ENCODE data around the gene NFATC2IP.
"Not testable (repeated sequence)": the region's sequence is repeated elsewhere in the genome, so short reads cannot be mapped to it uniquely, and the experiment has no call there.

NFATC2IP gene

DNA sequence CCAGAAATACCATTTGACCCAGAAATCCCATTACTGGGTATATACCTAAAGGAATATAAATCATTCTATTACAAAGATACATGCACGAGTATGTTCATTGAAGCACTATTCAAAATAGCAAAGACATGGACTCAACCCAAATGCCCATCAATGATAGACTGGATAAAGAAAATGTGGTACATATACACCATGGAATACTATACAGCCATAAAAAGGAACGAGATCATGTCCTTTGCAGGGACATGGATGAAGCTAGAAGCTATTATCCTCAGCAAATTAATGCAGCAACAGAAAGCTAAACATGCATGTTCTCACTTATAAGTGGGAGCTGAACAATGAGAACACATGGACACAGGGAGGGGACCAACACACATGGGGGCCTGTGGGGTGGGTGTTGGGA lies 24.5 kb upstream of the NFATC2IP start:
- not testable (repeated sequence) for DNase-seq (ENCODE audit: low read depth in 2 of 2)

DNA sequence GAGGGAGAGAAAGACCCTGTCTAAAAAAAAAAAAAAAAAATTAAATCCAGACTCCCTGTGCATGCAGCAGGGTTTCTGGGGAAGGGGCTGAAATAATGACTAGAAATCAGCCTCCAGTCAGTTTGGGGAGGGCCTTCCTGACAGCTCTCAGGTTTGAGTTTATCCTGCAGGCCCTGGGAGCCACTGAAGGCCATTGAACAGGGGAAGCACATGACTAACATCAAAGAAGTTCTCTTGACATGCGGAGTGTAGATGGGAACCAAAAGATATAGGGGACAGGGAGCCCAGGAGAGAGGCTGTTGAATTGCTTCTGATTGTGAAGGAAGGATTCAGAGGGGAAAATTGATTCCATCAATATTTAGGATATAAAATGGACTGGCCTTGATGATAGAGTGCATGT lies 22.9 kb upstream of the NFATC2IP start:
- no peak for DNase-seq (ENCODE audit: low read depth in 2 of 2)

DNA sequence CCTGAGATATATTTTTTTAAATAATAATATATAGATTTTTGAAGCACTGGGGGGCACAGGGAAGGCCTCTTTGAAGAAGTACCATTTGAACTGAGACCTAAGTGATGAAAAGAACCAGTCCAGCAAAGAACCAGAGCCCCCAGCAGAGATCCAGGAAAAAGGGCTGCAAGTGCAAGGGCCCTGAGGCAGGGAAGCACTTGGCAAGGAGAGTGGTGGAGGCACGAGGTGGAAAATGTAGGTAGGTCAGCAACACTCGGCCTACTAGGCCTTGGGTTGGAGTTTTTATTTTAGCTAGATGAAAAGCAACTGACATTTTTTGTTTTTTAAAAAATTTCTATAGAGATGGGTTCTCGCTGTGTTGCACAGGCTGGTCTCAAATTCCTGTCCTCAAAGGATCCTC lies 20.5 kb upstream of the NFATC2IP start:
- no peak for DNase-seq (ENCODE audit: low read depth in 2 of 2)

DNA sequence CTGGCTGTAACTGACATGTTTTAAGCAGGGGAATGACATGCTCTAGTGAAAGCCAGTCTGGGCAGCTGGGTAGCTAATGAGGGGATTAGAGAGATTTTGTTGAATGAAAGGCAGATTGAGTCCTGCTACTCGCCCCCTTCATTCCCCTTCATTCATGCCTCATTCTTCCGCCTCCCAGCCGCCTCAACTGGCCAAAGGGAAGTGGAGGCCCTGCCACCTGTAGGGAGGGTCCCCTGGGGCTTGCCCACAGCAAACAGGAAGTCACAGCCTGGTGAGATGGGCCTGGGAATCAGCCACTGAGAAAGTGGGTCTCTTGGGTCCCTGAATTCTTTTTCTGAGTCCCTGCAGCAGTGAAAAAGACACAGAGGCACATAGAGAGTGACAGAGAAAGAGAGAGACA lies 20.1 kb upstream of the NFATC2IP start:
- no peak for DNase-seq (ENCODE audit: low read depth in 2 of 2)

DNA sequence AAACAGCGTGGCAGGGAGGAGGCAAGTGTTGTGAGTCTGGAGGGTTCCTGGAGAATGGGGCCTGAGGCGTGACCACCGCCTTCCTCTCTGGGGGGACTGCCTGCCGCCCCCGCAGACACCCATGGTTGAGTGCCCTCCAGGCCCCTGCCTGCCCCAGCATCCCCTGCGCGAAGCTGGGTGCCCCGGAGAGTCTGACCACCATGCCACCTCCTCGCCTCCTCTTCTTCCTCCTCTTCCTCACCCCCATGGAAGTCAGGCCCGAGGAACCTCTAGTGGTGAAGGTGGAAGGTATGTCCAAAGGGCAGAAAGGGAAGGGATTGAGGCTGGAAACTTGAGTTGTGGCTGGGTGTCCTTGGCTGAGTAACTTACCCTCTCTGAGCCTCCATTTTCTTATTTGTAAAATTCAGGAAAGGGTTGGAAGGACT lies 18.9 kb upstream of the NFATC2IP start, which contains the start of gene CD19:
CD19 (plus strand) TSS at position 171 of the 425 bp plus-strand sequence; CDS start at position 201, 30 bp downstream.
- no peak for DNase-seq (ENCODE audit: low read depth in 2 of 2)

DNA sequence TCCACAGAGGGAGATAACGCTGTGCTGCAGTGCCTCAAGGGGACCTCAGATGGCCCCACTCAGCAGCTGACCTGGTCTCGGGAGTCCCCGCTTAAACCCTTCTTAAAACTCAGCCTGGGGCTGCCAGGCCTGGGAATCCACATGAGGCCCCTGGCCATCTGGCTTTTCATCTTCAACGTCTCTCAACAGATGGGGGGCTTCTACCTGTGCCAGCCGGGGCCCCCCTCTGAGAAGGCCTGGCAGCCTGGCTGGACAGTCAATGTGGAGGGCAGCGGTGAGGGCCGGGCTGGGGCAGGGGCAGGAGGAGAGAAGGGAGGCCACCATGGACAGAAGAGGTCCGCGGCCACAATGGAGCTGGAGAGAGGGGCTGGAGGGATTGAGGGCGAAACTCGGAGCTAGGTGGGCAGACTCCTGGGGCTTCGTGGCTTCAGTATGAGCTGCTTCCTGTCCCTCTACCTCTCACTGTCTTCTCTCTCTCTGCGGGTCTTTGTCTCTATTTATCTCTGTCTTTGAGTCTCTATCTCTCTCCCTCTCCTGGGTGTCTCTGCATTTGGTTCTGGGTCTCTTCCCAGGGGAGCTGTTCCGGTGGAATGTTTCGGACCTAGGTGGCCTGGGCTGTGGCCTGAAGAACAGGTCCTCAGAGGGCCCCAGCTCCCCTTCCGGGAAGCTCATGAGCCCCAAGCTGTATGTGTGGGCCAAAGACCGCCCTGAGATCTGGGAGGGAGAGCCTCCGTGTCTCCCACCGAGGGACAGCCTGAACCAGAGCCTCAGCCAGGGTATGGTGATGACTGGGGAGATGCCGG lies 18.2 kb upstream of the NFATC2IP start:
- DNase-seq (ENCODE audit: low read depth in 2 of 2): no peak

DNA sequence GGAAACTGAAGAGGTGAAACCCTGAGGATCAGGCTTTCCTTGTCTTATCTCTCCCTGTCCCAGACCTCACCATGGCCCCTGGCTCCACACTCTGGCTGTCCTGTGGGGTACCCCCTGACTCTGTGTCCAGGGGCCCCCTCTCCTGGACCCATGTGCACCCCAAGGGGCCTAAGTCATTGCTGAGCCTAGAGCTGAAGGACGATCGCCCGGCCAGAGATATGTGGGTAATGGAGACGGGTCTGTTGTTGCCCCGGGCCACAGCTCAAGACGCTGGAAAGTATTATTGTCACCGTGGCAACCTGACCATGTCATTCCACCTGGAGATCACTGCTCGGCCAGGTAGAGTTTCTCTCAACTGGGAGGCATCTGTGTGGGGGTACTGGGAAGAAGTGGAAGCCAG lies 17.6 kb upstream of the NFATC2IP start:
- no peak for DNase-seq (ENCODE audit: low read depth in 2 of 2)

DNA sequence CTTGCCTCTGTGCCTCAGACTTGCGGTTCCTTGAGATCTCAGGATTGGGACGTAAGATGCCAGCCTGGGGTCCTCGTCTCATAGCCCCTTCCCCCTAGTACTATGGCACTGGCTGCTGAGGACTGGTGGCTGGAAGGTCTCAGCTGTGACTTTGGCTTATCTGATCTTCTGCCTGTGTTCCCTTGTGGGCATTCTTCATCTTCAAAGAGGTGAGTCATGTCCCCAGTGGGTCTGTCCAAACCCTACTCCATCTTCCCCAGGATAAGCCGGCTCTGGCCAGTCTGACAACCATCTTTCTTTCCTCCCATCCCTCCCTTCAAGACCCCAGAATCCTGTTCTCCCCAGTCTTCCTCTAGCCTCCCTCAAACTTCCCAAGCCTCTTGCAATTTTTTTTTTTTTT lies 15.4 kb upstream of the NFATC2IP start:
- DNase-seq (ENCODE audit: low read depth in 2 of 2): no peak

DNA sequence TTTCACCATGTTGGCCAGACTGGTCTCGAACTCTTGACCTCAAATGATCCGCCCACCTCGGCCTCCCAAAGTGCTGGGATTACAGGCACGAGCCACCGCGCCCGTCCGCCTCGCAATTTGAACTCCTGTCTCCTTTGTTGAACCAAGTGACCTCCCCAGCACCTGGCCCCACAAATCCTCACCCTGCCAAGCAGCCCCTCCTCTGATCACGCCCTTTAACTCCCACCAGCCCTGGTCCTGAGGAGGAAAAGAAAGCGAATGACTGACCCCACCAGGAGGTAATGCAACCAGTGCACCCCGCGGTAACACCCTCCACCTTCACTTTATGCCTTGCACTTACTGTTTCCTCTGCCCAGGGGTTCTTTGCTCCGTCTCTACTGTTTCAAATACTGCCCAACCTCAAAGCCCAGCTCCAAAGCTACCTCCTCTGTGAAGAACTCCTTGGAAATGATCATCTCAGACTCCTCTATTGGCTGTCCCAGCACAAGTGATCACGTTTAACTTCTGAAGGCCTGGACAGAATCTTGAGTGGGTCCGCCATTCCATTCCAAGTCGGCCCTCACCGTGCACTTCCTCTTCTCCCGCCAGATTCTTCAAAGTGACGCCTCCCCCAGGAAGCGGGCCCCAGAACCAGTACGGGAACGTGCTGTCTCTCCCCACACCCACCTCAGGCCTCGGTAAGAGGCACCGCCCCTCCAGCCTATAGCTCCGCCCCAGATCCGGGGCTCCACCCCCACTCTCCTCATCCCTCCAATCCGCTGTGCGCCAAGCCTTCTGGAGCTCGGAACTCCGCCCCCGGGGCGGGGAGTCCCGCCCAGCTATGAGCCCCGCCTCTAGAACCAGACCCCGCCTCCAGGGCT lies 14.6 kb upstream of the NFATC2IP start:
- peak; percentile 66 to 79 for DNase-seq (ENCODE audit: low read depth in 2 of 2)

DNA sequence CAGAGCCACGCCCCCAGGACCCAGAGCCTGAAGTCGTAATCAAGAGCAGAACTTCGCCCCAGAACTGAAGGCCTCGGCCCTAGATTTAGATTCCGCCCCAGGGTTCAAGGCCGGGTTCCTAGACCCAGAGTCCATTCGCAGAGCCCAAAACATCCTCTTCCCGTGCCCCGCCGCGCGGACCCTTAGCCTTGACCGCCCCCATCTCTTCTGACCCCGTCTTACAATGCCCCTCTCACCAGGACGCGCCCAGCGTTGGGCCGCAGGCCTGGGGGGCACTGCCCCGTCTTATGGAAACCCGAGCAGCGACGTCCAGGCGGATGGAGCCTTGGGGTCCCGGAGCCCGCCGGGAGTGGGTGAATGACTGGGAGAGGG lies 14.0 kb upstream of the NFATC2IP start:
- DNase-seq (ENCODE audit: low read depth in 2 of 2): no peak

DNA sequence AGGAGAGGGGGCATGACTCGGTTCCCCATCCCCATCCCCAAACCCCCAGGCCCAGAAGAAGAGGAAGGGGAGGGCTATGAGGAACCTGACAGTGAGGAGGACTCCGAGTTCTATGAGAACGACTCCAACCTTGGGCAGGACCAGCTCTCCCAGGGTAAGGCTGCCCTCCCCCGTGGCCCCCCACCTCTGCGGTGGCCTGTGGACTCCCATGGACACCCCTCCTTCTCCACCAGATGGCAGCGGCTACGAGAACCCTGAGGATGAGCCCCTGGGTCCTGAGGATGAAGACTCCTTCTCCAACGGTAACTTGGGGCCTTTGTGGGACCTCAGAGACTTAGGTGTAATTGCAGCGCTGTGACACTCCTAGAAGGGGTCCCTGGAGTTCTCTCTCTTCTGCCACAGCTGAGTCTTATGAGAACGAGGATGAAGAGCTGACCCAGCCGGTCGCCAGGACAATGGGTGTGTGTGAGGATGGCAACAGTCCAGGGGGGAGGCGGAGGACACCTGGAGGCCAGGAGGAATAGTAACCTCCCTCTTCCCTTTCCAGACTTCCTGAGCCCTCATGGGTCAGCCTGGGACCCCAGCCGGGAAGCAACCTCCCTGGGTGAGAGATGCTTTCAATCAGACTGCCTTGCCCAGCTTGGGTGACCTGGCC lies 13.4 kb upstream of the NFATC2IP start:
- DNase-seq (ENCODE audit: low read depth in 2 of 2): no peak

DNA sequence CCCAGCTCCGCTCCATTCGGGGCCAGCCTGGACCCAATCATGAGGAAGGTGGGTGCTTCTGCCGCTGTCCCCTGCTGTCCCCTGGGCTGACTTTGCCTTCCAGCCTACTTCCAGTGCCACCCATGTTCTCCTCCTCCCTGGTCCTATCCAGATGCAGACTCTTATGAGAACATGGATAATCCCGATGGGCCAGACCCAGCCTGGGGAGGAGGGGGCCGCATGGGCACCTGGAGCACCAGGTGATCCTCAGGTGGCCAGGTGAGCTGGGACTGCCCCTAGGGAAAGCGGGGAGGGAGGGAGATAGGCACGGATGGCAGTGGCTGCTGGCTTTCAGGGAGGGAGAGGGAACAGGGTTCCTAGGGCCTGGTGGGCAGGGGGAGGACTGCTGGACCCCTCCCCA lies 12.0 kb upstream of the NFATC2IP start:
- no peak for DNase-seq (ENCODE audit: low read depth in 2 of 2)

DNA sequence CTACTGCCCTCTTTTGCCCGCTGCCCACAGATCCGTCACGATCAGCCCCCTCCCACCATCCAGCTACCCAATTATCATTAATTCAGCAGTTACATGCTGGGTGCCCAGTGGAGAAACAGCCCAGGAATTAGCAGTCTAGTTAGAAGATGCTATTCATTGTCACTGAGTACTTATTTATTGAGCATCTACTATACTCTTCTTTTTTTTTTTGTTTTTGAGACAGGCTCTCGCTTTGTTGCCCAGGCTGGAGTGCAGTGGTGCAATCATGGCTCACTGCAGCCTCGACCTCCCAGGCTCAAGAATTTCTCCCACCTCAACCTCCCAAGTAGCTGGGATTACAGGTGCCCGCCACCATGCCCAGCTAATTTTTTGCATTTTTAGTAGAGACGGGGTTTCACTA lies 10.9 kb upstream of the NFATC2IP start:
- DNase-seq (ENCODE audit: low read depth in 2 of 2): not testable (repeated sequence)

DNA sequence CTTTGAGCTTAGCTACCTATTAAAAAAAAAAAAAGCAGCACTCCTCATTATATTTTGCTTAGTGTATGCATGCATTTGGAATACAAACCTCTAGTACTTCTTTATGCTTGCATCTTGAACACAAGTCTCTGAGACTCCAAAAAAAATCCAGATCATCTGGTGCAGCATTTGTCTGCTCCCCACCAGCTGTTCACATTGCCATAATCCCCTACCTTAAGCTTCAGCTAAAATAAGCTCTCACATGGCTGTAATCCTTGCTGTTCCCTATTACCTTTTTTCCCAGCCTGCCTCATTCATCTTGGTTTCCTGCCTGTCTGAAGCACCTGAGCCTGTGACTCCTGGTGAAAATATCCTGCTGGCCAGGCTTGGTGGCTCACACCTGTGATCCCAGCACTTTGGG lies 7.5 kb upstream of the NFATC2IP start:
- DNase-seq (ENCODE audit: low read depth in 2 of 2): no peak

DNA sequence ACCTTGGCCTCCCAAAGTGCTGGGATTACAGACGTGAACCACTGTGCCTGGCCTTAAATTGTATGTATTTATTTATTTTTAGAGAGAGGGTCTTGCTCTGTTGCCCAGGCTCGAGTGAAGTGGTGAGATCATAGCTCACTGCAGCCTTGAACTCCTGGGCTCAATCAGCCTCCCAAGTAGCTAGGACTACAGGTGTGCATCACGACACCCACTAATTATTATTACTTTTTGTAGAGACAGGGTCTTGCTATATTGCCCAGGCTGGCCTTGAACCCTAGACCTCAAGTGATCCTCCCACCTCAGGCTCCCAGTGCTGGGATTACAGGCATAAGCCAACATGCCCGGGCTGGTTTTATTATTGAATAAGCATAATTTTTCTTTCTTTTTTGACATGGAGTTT lies 4.1 kb upstream of the NFATC2IP start:
- no peak for DNase-seq (ENCODE audit: low read depth in 2 of 2)

DNA sequence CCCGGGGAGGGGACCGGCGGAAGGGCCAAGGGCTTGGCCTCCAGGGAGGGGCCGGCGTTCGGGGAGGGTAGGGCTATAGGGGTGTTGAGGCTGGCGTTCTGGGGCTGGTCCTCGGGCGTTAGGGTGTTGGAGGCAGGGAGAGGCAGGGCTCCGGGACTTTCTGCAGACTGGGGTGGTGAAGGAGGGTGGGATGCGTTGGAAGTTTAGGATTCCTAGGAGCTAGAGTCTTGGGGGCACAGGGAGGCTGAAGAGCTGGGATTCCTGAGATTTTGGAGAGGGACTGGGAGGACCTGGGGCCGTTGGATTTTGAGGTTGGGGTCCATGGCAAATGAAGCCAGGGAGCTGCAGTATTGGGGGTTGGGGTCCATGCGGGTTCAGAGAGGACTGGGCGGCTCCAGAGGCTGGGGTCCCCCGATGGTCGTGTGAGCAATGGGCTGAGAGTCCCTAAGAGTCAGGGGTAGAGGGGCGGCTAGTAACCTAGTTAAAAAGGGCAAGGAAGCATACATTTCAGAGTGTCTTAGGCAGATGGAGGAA lies 740 bp downstream of the NFATC2IP start:
- no peak for DNase-seq (ENCODE audit: low read depth in 2 of 2)

DNA sequence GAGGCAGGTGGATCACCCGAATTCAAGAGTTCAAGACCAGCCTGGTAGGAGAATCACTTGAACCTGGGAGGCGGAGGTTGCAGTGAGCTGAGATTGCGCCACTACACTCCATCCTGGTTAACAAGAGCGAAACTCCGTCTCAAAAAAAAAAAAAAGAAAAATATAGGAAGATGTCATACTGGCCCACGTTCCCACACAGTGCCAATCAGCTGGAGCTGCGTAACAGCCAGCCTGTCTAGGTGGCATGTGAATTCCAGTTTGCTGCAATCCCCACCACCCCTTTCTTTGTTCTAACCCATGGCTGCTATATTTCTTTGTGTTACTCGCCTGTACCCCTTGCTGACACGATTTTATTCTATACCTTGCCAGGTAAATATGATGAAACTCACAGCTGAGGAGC lies 7.5 kb downstream of the NFATC2IP start:
- no peak for DNase-seq (ENCODE audit: low read depth in 2 of 2)

DNA sequence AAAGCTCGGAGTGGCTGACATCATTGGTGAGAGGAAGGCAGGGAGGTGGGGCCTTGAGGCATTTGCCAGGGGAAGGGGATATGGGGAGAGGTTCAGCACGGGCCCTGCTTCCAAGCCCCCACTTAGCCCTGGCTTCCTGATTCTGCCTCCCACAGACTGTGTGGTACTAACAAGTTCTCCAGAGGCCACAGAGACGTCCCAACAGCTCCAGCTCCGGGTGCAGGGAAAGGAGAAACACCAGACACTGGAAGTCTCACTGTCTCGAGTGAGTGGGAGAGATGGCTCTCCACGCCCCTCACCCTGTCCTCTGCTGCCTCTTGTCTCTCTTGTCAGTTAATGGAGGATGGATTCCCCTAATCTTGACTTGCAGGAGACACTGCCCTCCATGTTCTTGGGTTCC lies 8.1 kb downstream of the NFATC2IP start:
- no peak for DNase-seq (ENCODE audit: low read depth in 2 of 2)

DNA sequence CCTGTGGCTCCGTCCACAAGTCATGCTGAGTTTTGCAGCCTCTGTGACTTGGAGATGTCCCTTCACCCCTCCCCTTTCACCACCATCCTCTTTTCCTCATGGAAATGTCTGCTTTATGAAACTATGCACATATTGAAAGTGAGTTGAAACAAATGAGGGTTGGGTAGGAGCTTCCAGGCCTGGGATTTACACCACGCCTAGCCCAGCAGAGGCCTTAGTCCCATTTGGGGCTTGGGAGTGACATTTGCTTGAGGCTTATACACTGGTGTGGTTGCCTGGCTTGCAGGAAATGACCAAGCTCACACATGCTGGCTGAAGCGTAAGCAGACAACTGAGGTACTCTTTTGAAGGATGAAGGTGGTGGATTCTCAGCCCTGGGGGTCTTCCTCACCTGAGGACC lies 13.3 kb downstream of the NFATC2IP start:
- DNase-seq (ENCODE audit: low read depth in 2 of 2): no peak

DNA sequence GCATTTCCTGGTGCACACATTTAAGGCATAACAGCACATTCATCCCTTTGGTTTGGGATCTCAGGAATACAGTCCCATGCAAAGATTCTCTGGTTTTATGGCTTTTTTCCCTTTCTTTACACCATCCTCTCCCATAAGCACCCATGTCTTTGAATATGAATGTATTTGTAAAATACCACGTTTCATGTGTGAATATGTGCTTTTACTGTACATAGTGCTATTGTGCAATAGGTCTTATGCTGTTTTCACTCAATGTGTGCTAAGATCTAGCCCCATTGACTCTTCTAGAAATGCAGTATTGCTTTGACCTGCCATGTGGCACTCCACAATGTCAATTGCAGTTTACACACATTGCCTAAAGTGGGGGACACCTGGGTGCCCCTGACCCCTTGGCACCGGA lies 13.8 kb downstream of the NFATC2IP start:
- DNase-seq (ENCODE audit: low read depth in 2 of 2): no peak

DNA sequence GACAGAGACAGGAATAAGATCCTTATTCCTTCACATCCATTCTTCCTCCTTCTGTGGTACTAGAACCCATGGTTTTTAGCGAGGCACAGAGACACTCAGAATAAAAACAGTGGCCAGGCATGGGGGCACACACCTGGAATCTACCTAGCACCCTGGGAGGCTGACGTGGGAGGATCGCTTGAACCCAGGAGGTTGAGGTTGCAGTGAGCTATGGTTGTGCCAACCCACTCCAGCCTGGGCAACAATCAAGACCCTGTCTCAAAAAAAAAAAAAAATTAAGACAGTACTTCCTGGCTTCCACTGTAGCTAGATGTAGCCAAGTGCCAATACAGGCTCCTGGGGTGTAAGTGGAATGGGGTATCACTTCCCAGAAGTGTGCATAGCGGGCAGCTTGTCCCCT lies 16.4 kb downstream of the NFATC2IP start:
- DNase-seq (ENCODE audit: low read depth in 2 of 2): no peak

DNA sequence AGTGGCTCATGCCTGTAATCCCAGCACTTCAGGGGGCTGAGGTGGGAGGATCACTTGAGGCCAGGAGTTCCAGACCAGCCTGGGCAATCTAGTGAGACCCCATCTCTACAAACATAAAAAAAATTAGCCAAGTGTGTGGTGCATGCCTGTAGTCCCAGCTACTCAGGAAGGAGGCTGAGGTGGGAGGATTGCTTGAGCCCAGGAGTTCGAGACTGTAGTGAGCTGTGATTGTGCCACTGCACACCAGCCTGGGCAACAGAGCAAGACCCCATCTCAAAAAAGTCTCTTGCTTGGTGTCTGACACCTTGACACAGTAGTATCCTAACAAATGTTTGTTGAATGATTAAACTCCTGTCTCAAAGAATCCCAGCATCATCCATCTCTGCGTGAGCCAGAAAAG lies 19.0 kb downstream of the NFATC2IP start:
- DNase-seq (ENCODE audit: low read depth in 2 of 2): not testable (repeated sequence)

Data from stimulated activated CD4-positive, alpha-beta T cell treated with anti-CD3 and anti-CD28 coated beads, Interleukin-1b, Interleukin-23, amount 100 ng/mL, for 1 hour (primary cell).